GM18873 (cell line): ENCODE results near the gene DEGS1.
"Not testable (repeated sequence)": the region's sequence is repeated elsewhere in the genome, so short reads cannot be mapped to it uniquely, and the experiment has no call there.

Source experiments
- ATAC-seq: cut with Tn5 transposase; IDR thresholded peaks from one replicate; pipeline ENCODE4 v1.9.1; 2021; ENCODE audit warnings: mild to moderate bottlenecking, moderate library complexity, moderate number of reproducible peaks; ENCODE audit not compliant: unreplicated experiment, low FRiP score

The DEGS1 gene

DNA sequence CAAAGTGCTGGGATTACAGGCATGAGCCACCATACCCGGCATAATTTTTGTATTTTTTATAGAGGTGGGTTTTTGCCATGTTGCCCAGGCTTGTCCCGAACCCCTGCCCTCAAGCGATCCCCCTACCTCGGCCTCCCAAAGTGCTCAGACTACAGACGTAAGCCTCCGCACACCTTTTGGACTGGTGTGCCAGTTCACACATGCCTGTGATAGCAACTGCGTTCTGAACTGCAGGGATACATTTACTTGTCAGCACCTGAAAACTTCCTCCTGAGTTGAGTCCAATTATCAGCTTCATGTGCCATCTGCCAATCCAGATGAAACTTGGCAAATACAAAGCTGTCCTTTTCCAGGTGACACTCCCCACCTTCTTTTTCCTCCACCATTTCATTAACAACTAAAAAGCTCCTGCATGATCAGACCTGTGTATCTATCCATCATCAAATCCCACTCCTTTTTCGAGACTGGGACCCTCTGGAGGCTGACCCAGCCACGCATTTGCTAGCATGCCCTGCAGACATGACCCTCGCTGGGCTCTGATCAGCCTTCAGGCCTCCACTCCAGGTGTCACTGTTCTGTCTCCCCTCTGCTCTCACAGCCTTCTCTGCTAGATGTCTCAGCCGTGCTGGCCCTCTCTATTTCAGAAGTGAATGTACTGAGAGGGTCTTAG, 2.1 kb upstream of the DEGS1 start:
- ATAC-seq = no peak

DNA sequence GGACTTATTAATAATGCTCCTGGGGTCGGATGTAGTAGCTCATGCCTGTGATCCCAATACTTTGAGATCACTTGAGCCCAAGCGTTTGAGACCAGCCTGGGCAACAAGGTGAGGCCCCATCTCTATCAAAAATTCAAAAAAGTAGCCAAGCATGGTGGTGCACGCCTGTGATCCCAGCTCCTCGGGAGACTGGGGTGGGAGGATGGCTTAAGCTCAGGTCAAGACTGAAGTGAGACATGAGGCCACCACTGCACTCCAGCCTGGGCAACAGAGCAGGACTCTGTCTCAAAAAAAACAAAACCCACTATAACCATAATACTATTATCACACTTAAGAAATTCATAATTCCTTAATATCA, 1.6 kb upstream of the DEGS1 start:
- ATAC-seq = no peak

DNA sequence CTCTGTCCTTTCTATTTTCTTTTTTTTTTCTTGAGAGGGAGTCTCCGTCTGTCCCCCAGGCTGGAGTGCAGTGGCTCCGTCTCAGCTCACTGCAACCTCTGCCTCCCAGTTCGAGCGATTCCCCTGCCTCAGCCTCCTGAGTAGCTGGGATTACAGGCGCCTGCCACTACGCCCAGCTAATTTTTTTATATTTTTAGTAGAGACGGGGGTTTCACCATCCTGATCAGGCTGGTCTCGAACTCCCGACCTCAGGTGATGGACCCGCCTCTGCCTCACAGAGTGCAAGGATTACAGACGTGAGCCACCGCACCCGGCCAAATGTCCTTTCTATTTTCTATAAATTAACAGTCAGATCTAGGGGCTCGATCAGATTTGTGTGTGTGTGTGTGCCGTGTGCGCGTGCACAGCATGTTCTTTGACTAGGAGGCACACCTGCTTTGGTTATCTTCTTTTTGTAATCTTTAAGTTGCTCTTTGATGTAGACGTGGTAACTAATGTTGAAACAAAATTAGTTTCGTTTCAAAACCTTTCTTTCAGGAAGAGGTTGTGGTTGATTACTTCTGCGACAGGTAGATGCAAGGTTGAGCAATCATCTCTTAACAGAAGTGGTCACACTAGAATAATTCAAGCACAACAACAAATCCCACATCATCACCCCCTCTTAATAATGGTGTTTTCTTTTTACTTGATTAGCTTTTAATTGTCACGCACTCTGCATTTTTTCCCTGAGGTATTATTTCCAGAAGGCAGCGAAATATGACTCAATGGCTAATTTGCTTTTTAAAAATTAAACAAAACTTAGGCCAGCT, 779 bp upstream of the DEGS1 start:
- ATAC-seq = peak; percentile 40

DNA sequence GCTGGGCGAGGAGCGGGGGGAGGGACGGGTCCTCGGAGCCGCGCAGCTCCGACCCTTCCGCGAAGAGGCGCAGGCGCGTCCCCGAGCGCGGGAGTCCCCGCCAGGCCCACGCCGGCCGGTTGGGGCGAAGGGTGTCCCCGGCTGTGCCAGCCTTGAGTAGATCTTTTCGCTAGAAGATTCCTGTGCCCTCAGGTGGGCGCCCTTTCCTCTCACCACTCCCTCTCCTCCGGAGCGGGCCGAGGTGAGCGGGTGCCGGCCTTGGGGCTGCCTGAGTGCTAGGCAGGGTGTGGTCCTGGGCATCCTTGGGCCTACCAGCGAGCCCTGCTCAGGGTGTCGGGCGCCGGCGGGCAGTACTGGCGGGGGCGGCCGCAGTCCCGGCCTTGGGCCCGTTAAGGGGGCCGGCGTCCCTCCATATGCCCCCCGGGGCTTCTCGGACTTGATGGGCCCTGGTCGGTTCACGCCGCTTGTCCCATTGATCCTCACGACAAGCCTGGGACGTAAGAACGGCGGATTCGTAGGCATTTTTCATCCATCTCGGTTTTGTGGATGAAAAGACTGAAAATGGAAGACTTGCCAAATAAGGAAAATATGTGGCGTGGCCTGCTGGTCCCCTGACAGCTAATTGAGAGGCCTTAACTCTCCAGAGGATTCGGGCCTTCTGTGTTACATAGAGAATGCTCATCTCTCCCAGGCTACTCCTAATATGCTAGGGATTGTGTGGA, 712 bp downstream of the DEGS1 start:
- ATAC-seq = peak; percentile 47

DNA sequence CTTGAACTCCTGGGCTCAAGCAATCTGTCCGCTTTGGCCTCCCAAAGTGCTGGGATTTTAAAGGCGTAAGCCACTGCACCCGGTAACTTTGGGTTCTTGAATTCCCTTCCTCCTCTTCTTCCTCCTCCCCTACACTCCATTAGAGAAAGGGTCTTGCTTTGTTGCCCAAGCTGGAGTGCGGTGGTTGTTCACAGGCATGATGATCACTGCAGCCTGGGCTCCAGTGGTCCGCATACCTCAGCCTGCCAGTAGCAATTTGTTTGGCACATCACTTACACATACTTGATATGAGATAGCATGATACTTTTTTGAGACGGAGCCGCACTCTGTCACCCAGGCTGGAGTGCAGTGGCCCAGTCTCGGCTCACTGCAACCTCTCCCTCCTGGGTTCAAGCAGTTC, 2.2 kb downstream of the DEGS1 start:
- no peak for ATAC-seq

DNA sequence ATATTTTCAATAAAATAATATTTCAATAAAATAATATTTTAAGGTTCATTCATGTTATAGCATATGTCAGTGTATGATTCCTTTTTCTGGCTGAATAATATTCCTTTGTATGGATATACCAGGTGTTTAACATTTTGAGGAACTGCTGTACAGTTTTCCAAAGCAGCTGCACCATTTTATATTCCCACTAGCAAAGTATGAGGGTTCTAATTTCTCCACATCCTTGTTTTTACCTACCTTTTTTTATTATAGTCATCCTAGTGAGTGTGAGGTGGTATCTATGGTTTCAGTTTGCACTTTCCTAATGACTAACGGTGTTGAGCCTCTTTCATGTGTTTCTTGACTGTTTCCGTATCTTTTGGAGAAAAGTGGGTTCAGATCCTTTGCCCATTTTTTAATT, 5.2 kb downstream of the DEGS1 start:
- no peak for ATAC-seq

DNA sequence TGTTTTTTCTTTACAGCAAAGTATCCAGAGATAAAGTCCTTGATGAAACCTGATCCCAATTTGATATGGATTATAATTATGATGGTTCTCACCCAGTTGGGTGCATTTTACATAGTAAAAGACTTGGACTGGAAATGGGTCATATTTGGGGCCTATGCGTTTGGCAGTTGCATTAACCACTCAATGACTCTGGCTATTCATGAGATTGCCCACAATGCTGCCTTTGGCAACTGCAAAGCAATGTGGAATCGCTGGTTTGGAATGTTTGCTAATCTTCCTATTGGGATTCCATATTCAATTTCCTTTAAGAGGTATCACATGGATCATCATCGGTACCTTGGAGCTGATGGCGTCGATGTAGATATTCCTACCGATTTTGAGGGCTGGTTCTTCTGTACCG, 6.5 kb downstream of the DEGS1 start:
- ATAC-seq = no peak

DNA sequence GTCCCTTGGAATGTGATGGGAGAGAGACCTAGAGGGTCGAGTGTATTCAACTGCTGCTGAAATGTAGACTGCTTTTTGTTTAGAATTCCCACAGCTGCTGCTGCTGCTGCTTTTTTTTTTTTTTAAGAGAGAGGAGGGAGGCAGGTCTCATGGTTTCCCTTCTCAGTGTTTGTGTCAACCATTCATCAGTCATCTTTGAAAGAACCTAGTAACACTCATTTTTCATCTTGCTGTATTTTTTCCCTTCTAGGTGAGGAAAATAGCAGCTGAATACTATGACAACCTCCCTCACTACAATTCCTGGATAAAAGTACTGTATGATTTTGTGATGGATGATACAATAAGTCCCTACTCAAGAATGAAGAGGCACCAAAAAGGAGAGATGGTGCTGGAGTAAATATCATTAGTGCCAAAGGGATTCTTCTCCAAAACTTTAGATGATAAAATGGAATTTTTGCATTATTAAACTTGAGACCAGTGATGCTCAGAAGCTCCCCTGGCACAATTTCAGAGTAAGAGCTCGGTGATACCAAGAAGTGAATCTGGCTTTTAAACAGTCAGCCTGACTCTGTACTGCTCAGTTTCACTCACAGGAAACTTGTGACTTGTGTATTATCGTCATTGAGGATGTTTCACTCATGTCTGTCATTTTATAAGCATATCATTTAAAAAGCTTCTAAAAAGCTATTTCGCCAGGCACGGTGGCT, 9.2 kb downstream of the DEGS1 start:
- no peak for ATAC-seq

DNA sequence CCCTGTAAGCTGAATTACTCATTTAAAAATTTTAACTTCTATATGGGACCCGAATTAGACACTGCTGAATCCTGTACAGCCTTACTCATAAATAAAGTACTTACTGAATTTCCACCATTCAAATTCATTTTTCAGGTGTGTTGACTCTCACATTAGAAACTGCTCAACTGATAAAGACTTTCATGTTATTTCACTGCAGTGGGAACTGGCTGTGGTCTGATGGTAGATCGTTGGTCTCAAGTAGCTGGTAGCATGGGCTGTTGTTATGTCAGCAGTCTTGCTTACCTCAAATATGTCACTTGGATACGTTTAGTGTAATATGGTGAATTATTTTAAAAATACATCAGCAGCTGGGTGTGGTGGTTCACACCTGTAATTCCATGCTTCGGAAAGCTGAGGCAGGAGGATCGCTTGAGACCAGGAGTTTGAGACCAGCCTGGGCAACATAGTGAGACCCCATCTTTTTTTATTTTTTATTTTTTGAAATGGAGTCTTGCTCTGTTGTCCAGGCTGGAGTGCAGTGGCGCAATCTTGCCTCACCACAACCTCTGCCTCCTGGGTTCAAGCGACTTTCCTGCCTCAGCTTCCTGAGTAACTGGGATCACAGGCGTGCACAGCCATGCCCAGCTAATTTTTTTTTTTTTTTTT, 10.4 kb downstream of the DEGS1 start:
- ATAC-seq = no peak

DNA sequence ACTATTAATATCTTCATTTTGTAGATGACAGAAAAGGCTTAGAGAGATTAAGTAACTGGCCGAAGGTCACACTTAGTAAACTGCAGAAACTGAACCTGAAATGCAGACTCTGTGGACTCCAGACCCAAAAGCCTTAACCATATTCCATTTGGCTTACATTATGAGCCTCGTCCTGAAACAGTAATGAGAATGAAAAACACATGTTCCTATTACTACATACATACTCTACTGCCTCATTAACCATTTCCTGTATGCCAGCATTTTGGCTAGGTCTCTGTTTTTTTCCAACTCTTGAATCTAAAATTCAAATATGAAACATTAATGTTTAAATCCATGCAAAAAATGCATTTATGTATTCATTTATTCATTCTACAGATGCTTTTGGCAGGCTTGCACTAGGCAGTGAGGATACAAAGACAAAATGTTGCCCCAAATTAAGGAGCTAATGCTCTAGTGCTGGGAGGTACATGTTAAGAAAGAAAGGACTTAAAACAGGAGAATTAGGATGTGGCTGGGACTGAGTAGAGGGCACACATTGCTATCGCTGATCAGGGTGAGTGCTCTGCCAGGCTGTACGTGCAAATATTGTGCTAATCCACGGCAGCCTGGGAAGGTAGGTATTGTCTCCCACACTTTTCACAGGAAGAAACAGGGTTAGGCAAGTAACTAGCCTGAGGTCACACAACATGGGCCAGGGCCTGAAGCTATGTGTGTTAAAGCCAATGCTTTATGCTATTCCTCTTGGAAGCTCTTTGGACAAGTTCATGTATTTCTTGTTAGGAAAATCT, 14.0 kb downstream of the DEGS1 start:
- ATAC-seq = no peak

DNA sequence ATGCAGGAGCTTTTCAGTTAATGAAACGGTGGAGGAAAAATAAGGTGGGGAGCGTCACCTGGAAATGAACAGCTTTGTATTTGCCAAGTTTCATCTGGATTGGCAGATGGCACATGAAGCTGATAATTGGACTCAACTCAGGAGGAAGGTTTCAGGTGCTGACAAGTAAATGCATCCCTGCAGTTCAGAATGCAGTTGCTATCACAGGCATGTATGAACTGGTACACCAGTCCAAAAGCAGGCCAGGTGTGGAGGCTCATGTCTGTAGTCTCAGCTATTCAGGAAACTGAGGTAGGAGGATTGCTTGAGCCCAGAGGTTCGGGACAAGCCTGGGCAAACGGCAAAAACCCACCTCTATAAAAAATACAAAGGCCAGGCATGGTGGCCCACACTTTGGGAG, 15.5 kb downstream of the DEGS1 start:
- ATAC-seq = no peak

DNA sequence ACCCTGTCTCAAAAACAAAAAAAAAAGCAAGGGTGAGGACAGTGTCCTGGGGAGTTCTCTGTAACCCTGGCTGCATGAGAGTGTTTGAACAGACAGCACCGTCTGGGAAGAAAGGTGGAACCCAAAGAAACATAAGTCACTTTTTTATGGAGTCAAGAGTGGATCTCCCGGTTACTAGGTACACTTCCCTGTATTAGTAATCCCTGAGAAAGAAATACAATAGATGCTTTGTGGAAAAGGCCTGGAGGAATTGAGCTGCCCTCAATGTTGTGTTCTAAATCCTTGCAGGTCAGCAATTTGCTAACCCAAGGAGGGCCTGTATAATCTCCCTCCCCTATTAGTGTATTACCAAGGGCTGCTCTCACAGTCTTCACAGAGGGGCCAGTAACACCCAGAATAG, 16.6 kb downstream of the DEGS1 start:
- ATAC-seq = no peak

DNA sequence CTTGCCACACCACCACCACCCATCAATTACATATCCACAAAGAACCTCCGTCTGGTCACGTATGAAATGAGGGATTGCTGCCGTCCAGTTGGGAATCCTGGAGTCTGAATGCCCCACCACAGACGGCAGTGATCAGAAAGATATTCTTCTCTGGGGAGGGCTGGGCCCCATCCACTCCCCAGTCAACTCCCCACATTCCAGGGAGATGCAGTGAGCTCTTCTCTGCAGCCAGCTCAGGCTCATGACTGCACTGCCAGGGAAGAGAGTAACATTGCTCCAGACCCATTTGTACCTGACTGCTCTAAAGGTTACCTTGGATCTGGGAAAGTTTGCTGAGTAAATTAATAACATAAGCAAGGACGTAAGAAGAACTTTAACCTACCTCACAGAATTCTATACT, 18.3 kb downstream of the DEGS1 start:
- ATAC-seq = no peak

DNA sequence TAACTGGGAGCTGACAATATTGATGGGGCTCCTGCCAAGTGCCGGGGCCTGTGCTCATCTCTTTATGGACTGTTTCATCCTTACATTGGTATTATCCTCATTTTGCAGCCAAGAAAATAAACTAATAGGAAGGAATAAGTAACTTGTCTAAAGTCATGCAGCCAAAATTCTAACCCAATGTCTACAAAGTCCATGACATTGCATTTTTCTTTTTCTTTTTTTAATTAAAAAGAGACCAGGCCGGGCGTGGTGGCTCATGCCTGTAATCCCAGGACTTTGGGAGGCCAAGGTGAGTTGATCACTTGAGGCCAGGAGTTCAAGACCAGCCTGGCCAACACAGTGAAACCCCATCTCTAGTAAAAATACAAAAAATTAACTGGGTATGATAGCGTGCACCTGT, 18.8 kb downstream of the DEGS1 start:
- ATAC-seq = no peak

DNA sequence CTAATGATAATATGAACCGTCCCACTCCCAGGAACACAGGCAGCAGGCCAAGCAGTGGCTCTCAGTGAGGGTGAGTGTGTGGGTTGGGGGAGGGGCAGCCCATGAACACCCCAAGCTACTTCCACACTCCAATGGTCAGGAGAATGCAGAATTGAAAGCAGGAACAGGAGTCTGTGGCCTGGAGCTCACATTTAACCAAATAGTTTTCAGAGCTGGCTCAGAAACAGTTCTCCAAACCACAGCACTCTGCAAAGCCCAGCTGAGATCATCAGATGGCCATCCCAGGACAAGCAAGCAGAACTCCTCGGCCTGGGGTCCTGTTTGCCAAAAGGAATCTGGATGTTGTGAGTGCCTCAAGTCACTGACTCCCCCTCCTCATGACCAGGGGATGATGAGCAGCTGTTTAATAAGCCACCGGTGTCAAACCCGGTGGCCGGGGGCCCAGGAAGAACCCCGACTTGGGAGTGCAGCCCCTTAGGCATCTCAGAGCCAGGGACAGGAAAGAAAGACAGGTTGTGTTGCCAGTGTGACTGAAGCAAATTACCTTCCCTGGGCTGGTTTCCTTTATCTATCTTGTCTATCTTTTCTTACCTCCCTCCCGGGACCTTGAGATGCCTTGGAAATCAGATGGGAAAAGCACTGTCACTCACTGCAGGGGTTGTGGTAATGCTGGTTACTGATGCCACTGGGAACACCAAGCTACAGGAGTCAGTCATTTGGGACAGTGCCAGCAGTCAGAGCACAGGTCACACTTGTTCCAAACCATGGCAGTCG, 20.4 kb downstream of the DEGS1 start:
- peak; percentile 42 for ATAC-seq

DNA sequence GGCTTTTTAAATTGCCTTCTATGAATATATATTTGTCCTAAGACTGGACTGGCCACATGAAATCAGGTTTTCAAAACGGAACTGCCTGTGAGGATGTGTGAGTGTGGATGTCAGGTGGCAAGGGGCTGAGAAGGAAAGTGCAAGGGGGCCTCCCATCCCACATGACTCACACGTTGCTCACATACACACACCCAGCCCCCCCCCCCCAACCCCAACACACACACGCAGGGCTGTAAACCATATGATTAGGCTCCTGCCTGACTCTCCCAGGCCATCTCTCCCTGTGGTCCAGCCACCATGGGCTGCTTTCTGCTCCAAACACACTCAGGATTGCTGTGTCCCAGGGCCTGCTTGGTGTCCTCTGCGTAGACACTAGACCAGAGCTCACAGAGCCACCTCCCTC, 22.4 kb downstream of the DEGS1 start:
- ATAC-seq = no peak

DNA sequence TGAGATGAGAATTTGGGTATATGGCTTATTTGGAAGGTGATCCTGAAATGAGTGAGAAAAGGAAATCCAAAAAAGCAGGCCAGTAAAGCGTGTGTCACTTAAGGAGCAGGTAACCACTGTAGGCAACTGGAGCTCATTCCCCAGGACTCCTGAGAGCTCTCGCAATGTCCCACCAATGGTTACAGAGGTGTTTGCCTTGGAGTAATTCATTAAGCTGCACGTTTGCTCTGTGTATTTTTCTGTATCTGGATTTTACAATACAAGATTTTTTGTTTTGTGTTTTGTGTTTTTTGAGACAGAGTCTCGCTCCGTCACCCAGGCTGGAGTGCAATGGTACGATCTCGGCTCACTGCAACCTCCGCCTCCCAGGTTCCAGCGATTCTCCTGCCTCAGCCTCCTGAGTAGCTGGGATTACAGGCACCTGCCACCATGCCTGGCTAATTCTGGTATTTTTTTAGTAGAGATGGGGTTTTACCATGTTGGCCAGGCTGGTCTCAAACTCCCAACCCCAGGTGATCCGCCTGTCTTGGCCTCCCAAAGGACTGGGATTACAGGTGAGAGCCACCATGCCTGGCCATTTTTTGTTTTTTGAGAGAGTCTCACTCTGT, 23.0 kb downstream of the DEGS1 start:
- ATAC-seq = not testable (repeated sequence)

DNA sequence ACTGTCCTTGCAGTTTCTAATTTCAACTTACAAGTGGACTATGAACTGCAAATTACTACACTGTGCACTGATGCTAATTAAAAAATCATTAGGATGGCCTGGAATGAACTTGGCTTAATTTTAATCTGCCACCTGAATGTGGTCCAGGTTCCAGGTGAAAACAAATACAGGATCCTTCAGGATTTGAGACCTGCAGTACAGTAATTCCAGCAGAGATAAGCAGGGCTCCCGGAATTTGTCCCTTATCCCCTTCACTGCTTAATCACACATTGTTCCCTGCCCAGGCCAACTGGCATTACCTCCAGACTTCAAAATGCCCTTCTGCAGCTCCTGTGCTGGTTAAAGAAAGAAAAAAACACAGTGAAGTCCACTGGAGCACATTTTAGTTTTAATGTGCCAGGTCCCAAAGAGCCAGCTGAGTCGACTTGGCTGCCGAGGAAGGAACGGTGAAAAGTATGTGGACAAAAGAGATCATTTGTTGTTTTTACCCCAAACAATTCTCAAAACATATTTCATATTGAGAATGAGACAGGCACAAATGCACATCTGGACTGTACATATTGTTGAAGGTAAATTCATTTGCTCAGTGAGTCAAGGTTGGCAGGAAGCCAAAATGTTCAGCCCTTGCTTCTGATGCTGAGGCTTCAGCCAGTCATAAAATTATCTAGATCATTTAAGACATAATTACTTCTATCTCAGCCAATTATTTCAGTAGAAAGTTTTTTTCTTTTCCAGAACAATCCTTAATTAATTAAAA, 28.3 kb downstream of the DEGS1 start:
- ATAC-seq = no peak
